Left ventricle myocardium inferior (tissue), 1 donor: Measurements from ENCODE around the gene SLC22A12. TPM values are rescaled to one million over a fixed set of nuclear protein-coding genes. Genes with fewer than 3 reads are reported as not detected.

Source experiments
- DNase-seq: peaks from one replicate; pipeline ENCODE4 v3.0.0-alpha.2; 2020
- H3K27ac ChIP-seq: fragments of 200-600 bp; replicated peaks from 2 replicates; pipeline ENCODE4 v1.8.0; 2021
- H3K27me3 ChIP-seq: fragments of 200-600 bp; 2 replicates; pipeline ENCODE4 v1.8.0; 2021; ENCODE audit warnings: low read depth
- H3K36me3 ChIP-seq: fragments of 200-600 bp; 2 replicates; pipeline ENCODE4 v1.8.0; 2021
- H3K4me1 ChIP-seq: fragments of 200-600 bp; 2 replicates; pipeline ENCODE4 v1.8.0; 2021
- H3K4me3 ChIP-seq: fragments of 200-600 bp; 2 replicates; pipeline ENCODE4 v1.8.0; 2021; ENCODE audit warnings: mild to moderate bottlenecking, moderate library complexity
- H3K9me3 ChIP-seq: fragments of 200-600 bp; replicated peaks from 2 replicates; pipeline ENCODE4 v1.8.0; 2021
- CTCF ChIP-seq: fragments of 200-600 bp; IDR thresholded peaks from 2 replicates; pipeline ENCODE4 v1.8.0; 2021; ENCODE audit warnings: antibody characterized with exemption, mild to moderate bottlenecking, borderline replicate concordance
- intact Hi-C: fragments of 100-400 bp; cut with micrococcal nuclease; formaldehyde crosslinking; loops from one replicate; pipeline ENCODE4 v1.11.0; 2022
- total RNA-seq: library from RNA; stranded (reverse); fragmentation: NEBNext Ultra II Directional; extraction: Animal tissue kit (Norgen Biotek cat#: 25700); gene quantifications from one replicate; pipeline ENCODE4 v1.2.1, GENCODE V29; 2021
- donor health status: DM: no; HTN: yes; CAD: no; lungs with severe emphysema.

SLC22A12 gene
- total RNA-seq, 1 donor from 2014 or later: not detected

DNA sequence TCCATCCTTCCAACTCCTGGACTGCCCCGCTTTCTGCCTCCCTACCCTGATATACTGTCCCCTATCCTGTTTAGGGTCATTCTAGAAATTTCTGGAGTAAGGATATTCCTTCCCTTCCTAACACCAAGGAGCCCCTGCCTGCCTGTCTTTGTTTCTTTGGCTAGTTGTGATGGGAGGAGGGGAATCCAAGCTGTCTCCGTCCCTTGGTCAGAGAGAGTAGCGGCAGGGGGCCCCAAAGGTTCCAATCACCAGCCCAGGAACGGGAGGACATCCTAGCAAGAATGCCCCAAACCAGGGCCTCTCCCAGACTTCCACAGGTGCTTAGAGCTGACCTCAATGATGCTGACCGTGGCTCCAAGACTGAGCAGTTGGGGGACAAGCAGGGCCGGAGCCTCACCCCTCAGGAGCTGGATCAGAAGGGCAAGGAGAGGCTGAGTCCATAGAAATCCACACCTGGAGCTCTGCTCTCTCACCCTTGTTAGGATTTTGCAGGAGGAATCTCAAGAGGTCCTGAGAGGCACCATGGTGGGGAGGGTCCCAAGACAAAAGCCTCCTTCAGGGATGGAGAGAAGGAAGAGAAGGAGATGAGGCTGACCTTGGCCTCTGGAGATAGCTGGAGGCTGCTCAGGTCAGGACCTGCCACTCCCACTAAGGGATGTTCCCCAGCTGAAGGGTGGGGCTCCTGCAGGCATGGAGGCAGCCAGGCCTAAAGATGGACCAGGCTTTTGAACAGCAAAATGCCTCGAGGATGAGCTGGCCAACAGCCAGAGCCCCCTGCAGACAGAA, 13.6 kb downstream of the SLC22A12 start:
- Histone ChIP-seq H3K27ac (no peak overlapping the region), H3K4me3 (no peak overlapping the region), H3K4me1 (peaks cover 6% of the 10 kb centered on the region), H3K36me3 (no peaks in the 10 kb centered on the region), H3K27me3 (peaks cover 76% of the 10 kb centered on the region), H3K9me3 (no peaks in the 10 kb centered on the region)
- TF ChIP-seq CTCF: no peak
- intact Hi-C loops: no loop called here
- DNase-seq: no peak

- H3K9me3 ChIP-seq: no peaks in the 10 kb centered on the region
- peaks cover 6% of the 10 kb centered on the region for H3K4me1 ChIP-seq
- no peak overlapping the region for H3K27ac ChIP-seq
- no peaks in the 10 kb centered on the region for H3K36me3 ChIP-seq
- intact Hi-C loops: no loop called here
- no peak for TF ChIP-seq CTCF
- H3K4me3 ChIP-seq: no peak overlapping the region
- no peak for DNase-seq
- peaks cover 80% of the 10 kb centered on the region for H3K27me3 ChIP-seq
Measured at GRCh38 chr11:64605244-64605560, 14.2 kb downstream of the SLC22A12 start.

DNA sequence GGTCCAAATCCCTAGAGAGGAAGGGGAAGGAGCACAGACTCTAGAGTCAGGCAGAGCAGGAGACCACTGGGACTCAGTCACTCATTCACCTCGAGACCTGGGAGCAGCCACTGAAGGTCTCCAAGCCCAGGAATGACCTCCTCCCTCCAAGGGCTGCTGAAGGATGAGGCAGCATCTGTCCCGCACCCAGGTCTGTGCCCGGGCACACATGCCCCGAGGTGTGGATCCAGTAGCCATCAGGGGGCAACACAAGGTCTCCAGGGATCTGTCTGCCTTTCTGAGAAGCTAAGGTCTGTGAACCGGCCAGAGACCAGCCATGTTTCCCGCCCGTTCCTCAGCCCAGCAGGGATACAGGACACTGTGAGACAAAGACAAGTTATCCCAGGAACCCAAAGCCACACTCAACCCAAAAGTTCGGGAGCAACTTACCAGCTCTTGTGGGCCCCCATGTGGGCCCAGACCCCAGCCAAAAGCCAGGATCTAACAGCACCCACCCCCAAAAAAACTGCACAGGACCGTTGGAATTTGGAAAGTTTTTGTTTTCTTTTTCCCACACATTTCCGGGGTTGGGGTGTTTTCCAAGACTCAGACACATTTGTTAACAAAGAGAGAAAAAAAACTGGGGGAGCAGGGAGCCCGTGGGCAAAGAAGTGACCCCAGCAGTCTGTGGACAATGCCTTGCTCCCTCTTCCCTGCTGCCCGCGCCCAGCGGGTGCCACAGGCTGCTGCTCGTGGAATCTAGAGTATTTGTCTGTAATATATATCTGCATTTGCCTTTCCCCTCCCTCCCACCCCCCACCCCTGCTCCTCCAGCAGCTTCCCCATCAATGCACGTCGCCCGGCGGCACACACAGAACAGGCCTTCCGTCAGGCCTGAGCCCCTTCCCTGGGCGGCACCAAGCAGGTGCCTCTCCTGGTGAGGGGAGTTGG, 14.9 kb downstream of the SLC22A12 start:
- Histone ChIP-seq H3K4me3 (no peak overlapping the region), H3K9me3 (no peaks in the 10 kb centered on the region), H3K4me1 (peaks cover 6% of the 10 kb centered on the region), H3K27me3 (peaks cover 80% of the 10 kb centered on the region), H3K27ac (no peak overlapping the region), H3K36me3 (no peaks in the 10 kb centered on the region)
- intact Hi-C loops: no loop called here
- TF ChIP-seq CTCF: no peak
- no peak for DNase-seq

- peaks cover 6% of the 10 kb centered on the region for H3K4me1 ChIP-seq
- no peaks in the 10 kb centered on the region for H3K9me3 ChIP-seq
- TF ChIP-seq CTCF: no peak
- intact Hi-C loops: no loop called here
- no peak overlapping the region for H3K4me3 ChIP-seq
- H3K27ac ChIP-seq: no peak overlapping the region
- no peaks in the 10 kb centered on the region for H3K36me3 ChIP-seq
- H3K27me3 ChIP-seq: peaks cover 80% of the 10 kb centered on the region
- no peak for DNase-seq
Measured at GRCh38 chr11:64606796-64607380, 15.9 kb downstream of the SLC22A12 start.

- H3K9me3 ChIP-seq: no peaks in the 10 kb centered on the region
- intact Hi-C loops: no loop called here
- H3K4me1 ChIP-seq: peaks cover 6% of the 10 kb centered on the region
- H3K4me3 ChIP-seq: peak overlapping the region; percentile 52
- DNase-seq: no peak
- H3K36me3 ChIP-seq: no peaks in the 10 kb centered on the region
- no peak overlapping the region for H3K27ac ChIP-seq
- TF ChIP-seq CTCF: no peak
- H3K27me3 ChIP-seq: peaks cover 75% of the 10 kb centered on the region
Measured at GRCh38 chr11:64607381-64607985, 16.5 kb downstream of the SLC22A12 start.
